GM19324 (cell line): Measurements from ENCODE around the gene SSTR3.
A peak's percentile ranks its signal among the peaks of the same experiment; 100 is the strongest.
"Not testable (repeated sequence)": the region's sequence is repeated elsewhere in the genome, so short reads cannot be mapped to it uniquely, and the experiment has no call there.

Source experiments
- ATAC-seq: cut with Tn5 transposase; IDR thresholded peaks from one replicate; pipeline ENCODE4 v1.9.1; 2021; ENCODE audit warnings: mild to moderate bottlenecking, moderate library complexity; ENCODE audit not compliant: unreplicated experiment, low FRiP score

The SSTR3 gene

DNA sequence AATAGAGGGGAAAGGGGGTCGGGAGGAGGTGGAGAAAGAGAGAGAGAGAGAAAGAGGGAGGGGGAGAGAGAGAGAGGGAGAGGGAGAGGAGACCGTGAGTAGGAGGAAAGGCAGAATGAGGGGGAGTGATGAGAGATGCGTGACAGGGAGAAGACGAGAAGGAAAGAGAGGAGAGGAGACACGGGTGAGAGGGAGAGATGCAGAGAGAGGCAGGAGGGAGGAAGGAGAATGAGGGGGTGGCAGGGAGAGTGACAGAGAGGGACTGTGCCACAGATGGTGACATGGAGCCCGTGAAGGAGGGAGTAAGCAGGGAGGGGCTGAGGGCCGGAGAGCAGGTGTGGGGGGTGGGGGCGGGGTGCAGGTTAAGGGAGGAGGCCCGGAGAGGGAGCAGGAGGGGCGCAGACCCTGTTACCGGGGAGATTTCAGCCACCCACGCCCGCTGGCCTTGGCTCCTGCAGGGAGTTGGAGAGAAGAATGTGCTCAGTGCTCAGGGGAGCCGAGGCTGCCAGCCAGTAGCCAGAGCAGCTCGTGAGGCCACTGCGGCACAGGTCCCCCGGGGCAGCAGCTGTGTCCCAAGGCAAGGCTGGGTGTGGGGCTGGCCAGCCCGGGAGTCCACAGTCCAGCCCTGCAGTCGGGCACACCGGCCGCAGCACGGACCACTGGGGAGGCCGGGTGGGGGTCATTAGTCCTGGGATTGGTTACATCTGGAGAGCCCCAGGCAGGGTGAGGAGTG lies at the start of gene SSTR3:
Gene SSTR3 (minus strand): TSS at position 304 of the 733 bp plus-strand sequence. CDS start 4,674 bp downstream, outside the sequence.
- ATAC-seq: no peak

DNA sequence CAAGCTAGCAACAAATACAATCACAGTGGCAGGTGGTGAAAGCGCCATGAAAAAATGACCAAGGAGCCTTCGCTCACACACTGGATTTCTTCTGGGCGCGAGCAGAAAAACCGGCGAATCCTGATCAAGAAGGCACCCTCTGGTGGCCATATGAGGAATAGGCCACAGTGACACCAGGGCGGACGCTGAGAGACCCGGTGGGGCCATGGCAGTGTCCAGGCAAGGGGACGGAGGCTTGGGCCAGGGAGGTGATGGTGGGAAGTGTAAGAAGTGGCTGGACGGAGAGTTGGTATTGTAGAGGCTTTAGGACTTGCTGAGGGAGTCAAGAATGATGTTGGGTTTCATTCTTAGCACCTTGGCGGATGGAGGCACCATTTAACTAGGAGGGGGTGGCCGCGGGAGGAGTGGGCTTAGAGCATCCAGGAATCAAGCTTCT lies 48.6 kb upstream of the SSTR3 start:
- ATAC-seq: no peak

DNA sequence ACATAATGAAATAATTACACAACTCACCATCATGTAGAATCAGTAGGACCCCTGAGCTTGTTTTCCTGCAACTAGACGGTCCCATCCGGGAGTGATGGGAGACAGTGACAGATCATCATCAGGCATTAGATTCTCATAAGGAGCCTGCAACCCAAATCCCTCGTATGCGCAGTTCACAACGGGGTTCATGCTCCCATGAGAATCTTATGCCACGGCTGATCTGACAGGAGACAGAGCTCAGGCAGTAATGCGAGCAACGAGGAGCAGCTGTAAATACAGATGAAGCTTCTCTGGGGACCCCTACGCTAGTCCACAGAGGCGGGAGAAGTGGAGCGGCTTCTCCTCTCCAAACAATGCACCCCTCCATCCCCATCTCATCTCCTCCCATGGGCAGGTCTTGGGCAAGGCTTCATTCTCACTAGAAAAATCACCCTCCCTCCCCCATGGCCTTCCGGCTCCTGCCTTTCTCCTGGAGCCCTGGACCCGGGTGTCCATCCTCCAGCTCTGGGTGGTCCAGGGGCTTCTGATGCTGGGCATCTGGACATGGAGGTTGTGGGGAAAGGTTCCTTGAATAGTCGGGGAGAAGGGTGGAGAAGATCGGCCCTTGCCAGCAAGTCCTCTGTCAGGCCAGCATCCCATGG lies 48.0 kb upstream of the SSTR3 start:
- ATAC-seq: no peak

DNA sequence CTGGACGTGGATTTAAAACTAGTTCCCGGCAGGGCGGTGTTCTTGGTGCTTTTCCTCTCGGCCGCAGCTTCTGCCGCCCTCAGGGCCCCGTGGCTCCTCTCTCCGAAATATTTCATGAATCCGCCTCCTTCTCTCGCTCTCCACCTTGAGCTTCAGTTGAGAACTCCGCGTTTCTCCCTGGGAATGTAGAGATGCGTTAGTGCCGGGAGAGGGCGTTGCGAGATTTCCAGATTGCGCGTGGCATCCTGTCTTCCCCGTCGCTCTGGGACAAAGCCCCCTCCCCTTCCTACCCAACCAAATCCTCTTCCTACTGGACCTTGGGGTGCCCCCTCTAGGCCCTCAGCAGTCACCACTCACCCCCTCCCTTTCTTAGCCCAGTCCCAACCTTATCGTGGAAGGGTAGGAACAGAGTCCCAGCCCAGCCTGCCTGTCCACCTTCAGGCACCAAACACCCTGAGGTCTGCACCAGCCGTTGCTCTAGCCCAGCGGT lies 47.3 kb upstream of the SSTR3 start:
- no peak for ATAC-seq

DNA sequence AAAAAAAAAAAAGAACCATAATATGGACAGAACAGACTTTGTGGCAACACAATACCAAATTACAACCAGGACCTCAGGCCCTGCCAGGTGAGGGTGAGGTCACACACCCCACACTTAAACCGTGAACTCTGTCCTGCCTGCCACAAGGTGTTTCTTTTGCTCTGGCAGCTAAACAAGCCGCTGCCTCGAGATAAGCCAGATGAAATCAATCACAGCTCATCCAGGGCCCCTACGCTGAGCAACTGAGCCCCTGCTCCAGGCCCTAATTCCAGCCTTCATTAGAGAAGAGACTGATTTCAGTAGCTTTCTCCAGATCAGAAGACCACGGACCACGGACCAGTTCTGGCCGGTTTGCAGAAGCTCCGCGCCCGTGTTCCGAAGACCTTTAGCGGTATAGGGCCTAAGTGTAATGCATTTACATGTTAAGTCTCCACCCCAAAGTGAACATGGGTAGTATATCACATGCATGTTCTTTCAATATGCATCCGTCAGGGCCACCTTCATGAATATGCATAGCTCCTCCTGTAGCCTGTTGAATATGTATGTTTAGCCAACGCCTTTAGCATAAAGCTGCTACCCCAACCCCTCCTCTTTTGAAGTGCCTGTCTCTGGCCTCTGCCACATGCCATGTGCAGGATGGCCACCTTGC lies 46.6 kb upstream of the SSTR3 start:
- no peak for ATAC-seq

DNA sequence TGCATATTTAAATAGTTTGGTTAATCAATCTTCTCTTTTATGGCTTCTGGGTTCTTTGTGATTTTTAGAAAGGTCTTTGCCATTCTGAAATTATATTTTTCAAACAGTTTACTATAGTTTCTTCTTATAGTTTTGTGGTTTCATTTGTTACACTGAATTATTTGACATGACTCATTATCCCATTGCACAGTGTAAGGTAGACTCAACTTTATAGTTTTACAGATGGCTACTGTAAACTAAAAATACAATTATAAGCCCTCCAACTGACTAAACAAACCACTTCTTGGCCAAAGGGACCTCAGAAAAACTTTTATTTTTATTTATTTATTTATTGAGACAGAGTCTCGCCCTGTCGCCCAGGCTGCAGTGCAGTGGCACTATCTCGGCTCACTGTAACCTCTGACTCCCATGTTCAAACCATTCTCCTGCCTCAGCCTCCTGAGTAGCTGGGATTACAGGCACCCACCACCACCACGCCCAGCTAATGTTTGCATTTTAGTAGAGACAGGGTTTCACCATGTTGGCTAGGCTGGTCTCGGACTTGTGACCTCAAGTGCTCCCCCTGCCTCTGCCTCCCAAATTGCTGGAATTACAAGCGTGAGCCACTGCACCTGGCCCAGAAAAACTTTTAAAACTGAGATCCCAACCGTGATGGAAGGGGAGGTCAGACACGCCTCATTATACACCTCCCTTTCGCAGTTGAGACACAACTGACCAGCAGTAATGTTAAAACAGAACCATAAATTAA lies 45.9 kb upstream of the SSTR3 start:
- no peak for ATAC-seq

GRCh38 chr22:37256075-37256726 lies 43.9 kb upstream of the SSTR3 start:
- ATAC-seq: no peak

- ATAC-seq: no peak
Observed at GRCh38 chr22:37255558-37256006, 43.3 kb upstream of the SSTR3 start.

- no peak for ATAC-seq
Observed at GRCh38 chr22:37254867-37255233, 42.6 kb upstream of the SSTR3 start.

- no peak for ATAC-seq
Observed at GRCh38 chr22:37254209-37254866, 42.1 kb upstream of the SSTR3 start.

DNA sequence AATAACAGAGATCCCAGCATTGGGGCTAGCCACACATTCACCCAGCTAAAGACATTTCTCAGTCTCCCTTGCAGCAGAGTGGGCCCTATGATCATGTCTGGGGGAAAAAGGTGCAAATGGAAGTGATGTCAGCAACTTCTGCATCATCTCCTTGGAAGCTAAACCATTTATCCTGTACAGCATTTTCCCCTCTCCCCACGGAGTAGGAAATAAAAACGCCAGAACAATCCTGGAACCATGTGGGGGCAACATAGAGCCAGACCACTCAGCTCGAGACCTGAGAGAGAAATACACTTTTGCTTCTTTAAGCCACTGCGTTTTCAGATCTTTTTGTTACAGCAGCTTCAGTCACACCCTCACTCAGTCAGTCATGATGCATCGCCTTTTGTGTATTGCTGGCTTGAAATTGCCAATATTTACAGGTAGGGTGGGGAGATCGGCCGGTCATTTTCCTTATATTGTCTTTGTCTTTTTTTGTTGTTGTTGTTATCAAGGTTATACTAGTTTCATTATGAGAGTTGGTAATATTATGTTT lies 40.9 kb upstream of the SSTR3 start:
- no peak for ATAC-seq

DNA sequence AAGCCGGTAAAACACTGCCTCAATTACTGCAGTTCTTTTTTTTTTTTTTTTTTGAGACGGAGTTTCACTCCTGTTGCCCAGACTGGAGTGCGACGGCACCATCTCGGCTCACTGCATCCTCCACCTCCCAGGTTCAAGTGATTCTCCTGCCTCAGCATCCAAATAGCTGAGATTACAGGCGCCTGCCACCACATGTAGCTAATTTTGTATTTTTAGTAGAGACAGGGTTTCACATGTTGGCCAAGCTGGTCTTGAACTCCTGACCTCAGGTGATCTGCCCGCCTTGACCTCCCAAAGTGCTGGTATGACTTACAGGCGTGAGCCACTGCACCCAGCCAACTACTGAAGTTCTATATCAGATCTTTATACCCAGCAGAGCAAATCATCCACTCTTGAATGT lies 39.6 kb upstream of the SSTR3 start:
- not testable (repeated sequence) for ATAC-seq

- ATAC-seq: no peak
Observed at GRCh38 chr22:37249986-37250385, 37.7 kb upstream of the SSTR3 start.

GRCh38 chr22:37248251-37248650 lies 36.0 kb upstream of the SSTR3 start:
- ATAC-seq: no peak

- ATAC-seq: no peak
Observed at GRCh38 chr22:37245740-37246139, 33.5 kb upstream of the SSTR3 start.

DNA sequence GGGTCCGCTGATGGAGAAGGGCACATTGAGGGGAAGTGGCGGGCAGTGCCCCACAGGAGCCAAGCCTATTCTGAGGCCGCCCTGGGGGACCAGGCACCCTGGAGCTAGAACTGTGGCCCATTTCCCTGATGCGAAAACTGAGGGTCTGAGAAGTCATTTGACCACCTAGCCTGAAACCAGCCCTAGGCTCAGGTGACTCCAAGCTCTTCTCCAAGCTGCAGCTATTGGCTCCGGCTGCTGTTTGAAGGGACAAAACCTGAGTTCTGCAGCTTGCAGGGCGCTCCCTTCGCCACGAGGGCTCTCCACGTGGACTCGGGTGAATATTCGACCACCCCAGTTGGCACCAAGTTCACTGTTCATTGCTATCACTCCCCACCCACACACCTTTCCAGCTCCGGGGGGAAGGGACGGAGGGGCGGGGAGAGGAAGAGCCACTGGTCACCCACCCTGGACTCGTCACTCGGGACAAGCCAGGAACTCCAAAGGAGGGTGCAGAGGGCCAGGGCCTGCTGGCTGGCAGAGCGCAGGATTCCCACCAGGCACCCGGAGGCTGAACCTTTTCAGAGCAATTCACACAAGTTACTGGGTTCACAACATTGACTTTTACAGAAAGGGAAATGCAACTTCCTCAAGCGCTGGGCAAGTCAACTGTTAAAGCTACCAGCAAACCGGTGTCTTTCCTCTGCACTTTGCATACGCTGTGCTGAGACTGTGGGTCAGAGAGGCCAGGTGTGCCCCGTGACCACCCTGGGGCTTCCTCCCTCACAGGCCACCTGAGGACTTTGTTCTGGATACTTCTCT lies 32.8 kb upstream of the SSTR3 start:
- peak; percentile 41 for ATAC-seq

GRCh38 chr22:37244114-37244921 lies 32.0 kb upstream of the SSTR3 start, which contains the start of gene RAC2:
Gene RAC2, minus strand, starts transcription at chr22:37244269. Its CDS starts 121 bp downstream, at chr22:37244148.
- peak; percentile 46 for ATAC-seq
